Measurements from ENCODE around the gene SLC13A4. TPM values are rescaled to one million over a fixed set of nuclear protein-coding genes. Genes with fewer than 3 reads are reported as not detected.

Gene SLC13A4
- polyA plus RNA-seq, 1 donor (not counting 4 experiments of a cell fraction or from before 2014, with no cell fraction given): 0.12 TPM

DNA sequence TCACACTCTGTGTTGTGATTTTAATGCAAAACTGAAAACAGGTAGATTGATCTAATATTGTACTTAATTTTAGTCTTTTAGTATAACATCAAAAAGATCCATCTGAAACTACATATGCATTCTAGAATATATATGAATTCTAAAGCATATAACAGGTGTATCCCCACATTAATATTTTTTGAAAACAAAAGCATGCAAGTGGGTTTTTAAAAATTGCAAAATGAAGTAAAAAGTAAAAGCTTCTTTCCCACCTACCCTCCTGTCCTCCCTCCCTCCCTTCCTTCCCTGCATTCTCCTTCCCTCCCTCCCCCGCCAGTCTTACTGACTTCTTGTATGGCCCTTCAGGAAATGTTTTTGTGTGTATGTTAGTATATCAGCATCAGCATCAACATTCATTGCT lies 80.2 kb downstream of the SLC13A4 start:
- DNase-seq (ENCODE audit: low read depth, low spot score): no peak
- no peak for FAIRE-seq
- peaks cover 11 to 24% of the 10 kb centered on the region in 2 experiments for H3K36me3 ChIP-seq (ENCODE audit: control insufficient read depth in 2 of 2, extremely low read depth in 1 of 2, insufficient read depth in 2 of 2, low read length in 2 of 2)

DNA sequence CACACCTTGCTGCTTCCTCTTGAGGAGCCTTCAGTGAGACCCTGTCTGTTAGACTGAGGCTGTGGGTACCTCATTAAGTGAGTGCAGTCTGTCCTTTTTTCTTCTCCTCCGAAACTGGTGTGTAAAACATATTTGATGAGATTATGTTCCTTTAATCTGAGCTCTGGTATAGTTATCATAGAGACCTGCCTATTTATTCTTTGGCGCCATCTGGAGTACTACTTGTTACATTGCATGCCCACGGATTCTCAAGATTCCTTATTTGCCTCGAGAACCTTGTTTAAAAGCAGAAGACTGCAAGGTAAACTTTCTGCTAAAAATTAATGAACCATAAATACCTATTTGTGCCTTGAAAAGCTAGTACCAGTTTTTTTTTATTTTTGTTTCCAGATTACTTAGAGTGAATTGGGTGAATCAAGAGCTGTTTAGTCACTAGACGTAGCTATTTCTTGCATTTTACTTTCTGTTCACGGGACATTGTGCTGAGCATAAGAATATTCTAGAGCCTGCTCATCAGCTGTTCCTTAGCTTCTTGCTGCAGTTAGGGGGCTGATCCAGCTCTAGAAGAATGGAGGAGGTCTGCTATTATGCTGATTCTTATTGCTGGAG lies 82.6 kb downstream of the SLC13A4 start:
- H3K9me1 ChIP-seq (ENCODE audit: control insufficient read depth, extremely low read depth, insufficient read depth, low read length): no peaks in the 10 kb centered on the region
- DNase-seq (ENCODE audit: low read depth, low spot score) (no peak), FAIRE-seq (peak; percentile 75)
- H3K27ac ChIP-seq (ENCODE audit: control insufficient read depth, insufficient read depth, low read length): no peak overlapping the region
- H3K79me2 ChIP-seq (ENCODE audit: control insufficient read depth, insufficient read depth, low read length): no peaks in the 10 kb centered on the region
- H3K9me3 ChIP-seq (ENCODE audit: control insufficient read depth, low read depth, low read length): no peaks in the 10 kb centered on the region
- no peak overlapping the region for H3K4me3 ChIP-seq (ENCODE audit: control insufficient read depth in 2 of 3, extremely low read depth in 1 of 3, insufficient read depth in 2 of 3, low read depth in 1 of 3, low read length in 3 of 3)
- TF ChIP-seq, protein P1, sequence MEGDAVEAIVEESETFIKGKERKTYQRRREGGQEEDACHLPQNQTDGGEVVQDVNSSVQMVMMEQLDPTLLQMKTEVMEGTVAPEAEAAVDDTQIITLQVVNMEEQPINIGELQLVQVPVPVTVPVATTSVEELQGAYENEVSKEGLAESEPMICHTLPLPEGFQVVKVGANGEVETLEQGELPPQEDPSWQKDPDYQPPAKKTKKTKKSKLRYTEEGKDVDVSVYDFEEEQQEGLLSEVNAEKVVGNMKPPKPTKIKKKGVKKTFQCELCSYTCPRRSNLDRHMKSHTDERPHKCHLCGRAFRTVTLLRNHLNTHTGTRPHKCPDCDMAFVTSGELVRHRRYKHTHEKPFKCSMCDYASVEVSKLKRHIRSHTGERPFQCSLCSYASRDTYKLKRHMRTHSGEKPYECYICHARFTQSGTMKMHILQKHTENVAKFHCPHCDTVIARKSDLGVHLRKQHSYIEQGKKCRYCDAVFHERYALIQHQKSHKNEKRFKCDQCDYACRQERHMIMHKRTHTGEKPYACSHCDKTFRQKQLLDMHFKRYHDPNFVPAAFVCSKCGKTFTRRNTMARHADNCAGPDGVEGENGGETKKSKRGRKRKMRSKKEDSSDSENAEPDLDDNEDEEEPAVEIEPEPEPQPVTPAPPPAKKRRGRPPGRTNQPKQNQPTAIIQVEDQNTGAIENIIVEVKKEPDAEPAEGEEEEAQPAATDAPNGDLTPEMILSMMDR (optimal IDR thresholded peaks at IDR 0.05 in 1 of 3, IDR thresholded peaks at IDR 0.05 in 1 of 3, conservative IDR thresholded peaks at IDR 0.05 in 1 of 3; ENCODE audit: extremely low read depth in 1 of 3, insufficient read depth in 2 of 3, low read length in 3 of 3): peak in 2 of 3 experiments; percentile 46 to 58
- no peak for TF ChIP-seq EZH2 (IDR thresholded peaks at IDR 0.05; ENCODE audit: low read length)
- no peak overlapping the region for H3K4me2 ChIP-seq (ENCODE audit: control insufficient read depth, extremely low read depth, insufficient read depth, low read depth, low read length)
- peaks cover 14 to 29% of the 10 kb centered on the region in 2 experiments for H3K36me3 ChIP-seq (ENCODE audit: control insufficient read depth in 2 of 2, extremely low read depth in 1 of 2, insufficient read depth in 2 of 2, low read length in 2 of 2)
- no peaks in the 10 kb centered on the region for H4K20me1 ChIP-seq (ENCODE audit: control insufficient read depth, extremely low read depth, insufficient read depth, low read length)
- H3K9ac ChIP-seq (ENCODE audit: control insufficient read depth, extremely low read depth, insufficient read depth, low read length): no peak overlapping the region
- no peaks in the 10 kb centered on the region for H3K27me3 ChIP-seq (ENCODE audit: control insufficient read depth, extremely low read depth, insufficient read depth, low read length)
- H2AFZ ChIP-seq (ENCODE audit: control insufficient read depth, low read length): no peak overlapping the region
- dilution Hi-C loops (cut with MboI; ENCODE audit: extremely low pct_ligation_motif_present, low sequenced_read_pairs): no loop called here
- no peaks in the 10 kb centered on the region for H3K4me1 ChIP-seq (ENCODE audit: control insufficient read depth, extremely low read depth, insufficient read depth, low read length)

More for the DNA sequence above, 80.2 kb downstream of the SLC13A4 start:
- no peak overlapping the region for H3K9ac ChIP-seq (ENCODE audit: control insufficient read depth, extremely low read depth, insufficient read depth, low read length)
- no peaks in the 10 kb centered on the region for H3K9me3 ChIP-seq (ENCODE audit: control insufficient read depth, low read depth, low read length)
- H3K4me3 ChIP-seq (ENCODE audit: control insufficient read depth in 2 of 3, extremely low read depth in 1 of 3, insufficient read depth in 2 of 3, low read depth in 1 of 3, low read length in 3 of 3): no peak overlapping the region
- no peak for TF ChIP-seq EZH2 (IDR thresholded peaks at IDR 0.05; ENCODE audit: low read length)
- TF ChIP-seq, protein P1 (optimal IDR thresholded peaks at IDR 0.05 in 1 of 3, IDR thresholded peaks at IDR 0.05 in 1 of 3, conservative IDR thresholded peaks at IDR 0.05 in 1 of 3; ENCODE audit: extremely low read depth in 1 of 3, insufficient read depth in 2 of 3, low read length in 3 of 3): no peak
- no peaks in the 10 kb centered on the region for H3K9me1 ChIP-seq (ENCODE audit: control insufficient read depth, extremely low read depth, insufficient read depth, low read length)
- dilution Hi-C loops (cut with MboI; ENCODE audit: extremely low pct_ligation_motif_present, low sequenced_read_pairs): no loop called here
- H3K4me1 ChIP-seq (ENCODE audit: control insufficient read depth, extremely low read depth, insufficient read depth, low read length): no peaks in the 10 kb centered on the region
- H3K27me3 ChIP-seq (ENCODE audit: control insufficient read depth, extremely low read depth, insufficient read depth, low read length): no peaks in the 10 kb centered on the region
- no peaks in the 10 kb centered on the region for H4K20me1 ChIP-seq (ENCODE audit: control insufficient read depth, extremely low read depth, insufficient read depth, low read length)
- no peaks in the 10 kb centered on the region for H3K79me2 ChIP-seq (ENCODE audit: control insufficient read depth, insufficient read depth, low read length)
- no peak overlapping the region for H3K27ac ChIP-seq (ENCODE audit: control insufficient read depth, insufficient read depth, low read length)
- H2AFZ ChIP-seq (ENCODE audit: control insufficient read depth, low read length): no peak overlapping the region
- no peak overlapping the region for H3K4me2 ChIP-seq (ENCODE audit: control insufficient read depth, extremely low read depth, insufficient read depth, low read depth, low read length)

All from keratinocyte (primary cell).